Lower lobe of right lung (tissue), 2 donors: ENCODE measurements around the gene GLYR1. TPM values are rescaled to one million over a fixed set of nuclear protein-coding genes. Genes with fewer than 3 reads are reported as not detected.

Source experiments
- ATAC-seq, 2 donors: fragments of 200-7000 bp; cut with Tn5 transposase; one replicate each; pipeline ENCODE4 v1.9.1; 2020 to 2022; ENCODE audit warnings: mild to moderate bottlenecking in 2 of 2, moderate library complexity in 2 of 2
- DNase-seq: peaks from one replicate; pipeline ENCODE4 v3.0.0-alpha.2; 2020
- H3K27ac ChIP-seq: fragments of 200-600 bp; one replicate; pipeline ENCODE4 v1.8.0; 2022
- H3K27me3 ChIP-seq: fragments of 200-600 bp; one replicate; pipeline ENCODE4 v1.8.0; 2022; ENCODE audit warnings: low read depth
- H3K36me3 ChIP-seq: fragments of 200-600 bp; one replicate; pipeline ENCODE4 v1.8.0; 2022; ENCODE audit warnings: mild to moderate bottlenecking
- H3K4me1 ChIP-seq: fragments of 200-600 bp; one replicate; pipeline ENCODE4 v1.8.0; 2022
- H3K4me3 ChIP-seq: fragments of 200-600 bp; one replicate; pipeline ENCODE4 v1.8.0; 2022; ENCODE audit warnings: mild to moderate bottlenecking
- H3K9me3 ChIP-seq: fragments of 200-600 bp; one replicate; pipeline ENCODE4 v1.8.0; 2022
- intact Hi-C: fragments of 100-400 bp; cut with DNase I; formaldehyde crosslinking; loops from one replicate; pipeline ENCODE4 v1.11.0; 2022
- total RNA-seq: library from RNA; stranded (reverse); fragmentation: NEBNext Ultra II Directional; extraction: Animal tissue kit (Norgen Biotek cat#: 25700); gene quantifications from one replicate; pipeline ENCODE4 v1.2.1, GENCODE V29; 2021
- TF ChIP-seq, protein P1 (sequence below): fragments of 200-600 bp; IDR thresholded peaks from one replicate; pipeline ENCODE4 v1.8.0; 2022; ENCODE audit warnings: antibody characterized with exemption, mild to moderate bottlenecking
- donor health status: DM: no; HTN: yes; CAD: no; lungs with severe emphysema.

Gene GLYR1
- total RNA-seq, 1 donor from 2014 or later, result 89.3 TPM

- Histone ChIP-seq H3K4me1 (peaks cover 16% of the 10 kb centered on the region), H3K9me3 (no peaks in the 10 kb centered on the region), H3K27me3 (no peaks in the 10 kb centered on the region), H3K36me3 (peaks cover 57% of the 10 kb centered on the region), H3K4me3 (no peak overlapping the region), H3K27ac (no peak overlapping the region)
- no peak for ATAC-seq
- DNase-seq, result no peak
- intact Hi-C loops, result no loop called here
- TF ChIP-seq, protein P1, sequence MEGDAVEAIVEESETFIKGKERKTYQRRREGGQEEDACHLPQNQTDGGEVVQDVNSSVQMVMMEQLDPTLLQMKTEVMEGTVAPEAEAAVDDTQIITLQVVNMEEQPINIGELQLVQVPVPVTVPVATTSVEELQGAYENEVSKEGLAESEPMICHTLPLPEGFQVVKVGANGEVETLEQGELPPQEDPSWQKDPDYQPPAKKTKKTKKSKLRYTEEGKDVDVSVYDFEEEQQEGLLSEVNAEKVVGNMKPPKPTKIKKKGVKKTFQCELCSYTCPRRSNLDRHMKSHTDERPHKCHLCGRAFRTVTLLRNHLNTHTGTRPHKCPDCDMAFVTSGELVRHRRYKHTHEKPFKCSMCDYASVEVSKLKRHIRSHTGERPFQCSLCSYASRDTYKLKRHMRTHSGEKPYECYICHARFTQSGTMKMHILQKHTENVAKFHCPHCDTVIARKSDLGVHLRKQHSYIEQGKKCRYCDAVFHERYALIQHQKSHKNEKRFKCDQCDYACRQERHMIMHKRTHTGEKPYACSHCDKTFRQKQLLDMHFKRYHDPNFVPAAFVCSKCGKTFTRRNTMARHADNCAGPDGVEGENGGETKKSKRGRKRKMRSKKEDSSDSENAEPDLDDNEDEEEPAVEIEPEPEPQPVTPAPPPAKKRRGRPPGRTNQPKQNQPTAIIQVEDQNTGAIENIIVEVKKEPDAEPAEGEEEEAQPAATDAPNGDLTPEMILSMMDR, result no peak
These were observed 17.6 kb upstream of the GLYR1 start for GRCh38 chr16:4864728-4865127.

DNA sequence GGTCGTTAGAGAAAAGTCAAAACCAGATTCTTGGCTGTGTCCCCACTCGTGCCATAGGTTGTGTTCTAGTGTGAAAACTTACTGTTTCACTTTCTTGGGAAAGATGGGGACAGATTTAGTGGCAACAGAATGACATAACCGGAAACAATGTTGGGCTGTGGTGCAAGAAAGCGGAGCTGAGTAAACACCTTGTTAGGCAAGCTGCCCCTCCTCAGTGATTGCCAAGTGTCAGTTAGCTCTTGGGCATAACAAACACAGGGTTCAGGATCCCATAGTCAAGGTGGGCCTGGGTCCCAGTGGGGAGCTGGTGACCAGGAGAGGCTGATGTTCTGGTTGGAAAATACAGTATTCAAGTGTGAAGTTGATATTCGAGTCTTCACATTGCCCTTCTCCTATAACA is 15.6 kb upstream of the GLYR1 start:
- H3K4me3 ChIP-seq, result no peak overlapping the region

GRCh38 chr16:4860727-4861342 is 13.7 kb upstream of the GLYR1 start:
- Histone ChIP-seq H3K27me3 (no peaks in the 10 kb centered on the region), H3K4me1 (peaks cover 16% of the 10 kb centered on the region), H3K36me3 (peaks cover 87% of the 10 kb centered on the region), H3K27ac (no peak overlapping the region), H3K4me3 (no peak overlapping the region), H3K9me3 (no peaks in the 10 kb centered on the region)
- ATAC-seq (no peak), DNase-seq (no peak)
- TF ChIP-seq, protein P1, result no peak
- intact Hi-C loops, result no loop called here

More for the DNA sequence above, 15.6 kb upstream of the GLYR1 start:
- Histone ChIP-seq H3K36me3 (peaks cover 69% of the 10 kb centered on the region), H3K4me1 (peaks cover 16% of the 10 kb centered on the region), H3K9me3 (no peaks in the 10 kb centered on the region), H3K27me3 (no peaks in the 10 kb centered on the region), H3K27ac (peak overlapping the region; percentile 32)
- ATAC-seq (peak; percentile 68 to 79), DNase-seq (no peak)
- TF ChIP-seq, protein P1, result no peak
- intact Hi-C loops, result no loop called here

DNA sequence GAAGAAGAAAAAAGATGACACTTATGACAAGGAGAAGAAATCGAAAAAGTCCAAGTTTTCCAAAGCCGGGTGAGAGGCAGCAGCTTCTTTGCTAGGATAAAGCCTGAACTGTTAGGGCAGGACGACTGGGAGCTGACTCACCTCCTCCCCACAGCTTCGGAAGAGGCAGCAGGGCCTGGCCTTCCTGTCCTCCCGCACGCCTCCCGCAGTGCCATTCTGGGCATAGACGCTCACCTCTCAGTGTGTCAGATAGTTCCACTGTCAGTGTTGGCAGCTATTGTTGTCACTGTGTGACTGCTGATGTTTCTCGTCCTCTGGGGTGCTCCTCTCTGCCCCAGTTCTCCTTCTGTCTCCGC is 12.8 kb upstream of the GLYR1 start:
- no peaks in the 10 kb centered on the region for H3K9me3 ChIP-seq
- no peaks in the 10 kb centered on the region for H3K27me3 ChIP-seq
- ATAC-seq (no peak), DNase-seq (no peak)
- H3K27ac ChIP-seq, result peak overlapping the region; percentile 25
- TF ChIP-seq, protein P1, result no peak
- H3K36me3 ChIP-seq, result peaks cover 96% of the 10 kb centered on the region
- intact Hi-C loops, result no loop called here
- no peak overlapping the region for H3K4me3 ChIP-seq
- peaks cover 16% of the 10 kb centered on the region for H3K4me1 ChIP-seq

DNA sequence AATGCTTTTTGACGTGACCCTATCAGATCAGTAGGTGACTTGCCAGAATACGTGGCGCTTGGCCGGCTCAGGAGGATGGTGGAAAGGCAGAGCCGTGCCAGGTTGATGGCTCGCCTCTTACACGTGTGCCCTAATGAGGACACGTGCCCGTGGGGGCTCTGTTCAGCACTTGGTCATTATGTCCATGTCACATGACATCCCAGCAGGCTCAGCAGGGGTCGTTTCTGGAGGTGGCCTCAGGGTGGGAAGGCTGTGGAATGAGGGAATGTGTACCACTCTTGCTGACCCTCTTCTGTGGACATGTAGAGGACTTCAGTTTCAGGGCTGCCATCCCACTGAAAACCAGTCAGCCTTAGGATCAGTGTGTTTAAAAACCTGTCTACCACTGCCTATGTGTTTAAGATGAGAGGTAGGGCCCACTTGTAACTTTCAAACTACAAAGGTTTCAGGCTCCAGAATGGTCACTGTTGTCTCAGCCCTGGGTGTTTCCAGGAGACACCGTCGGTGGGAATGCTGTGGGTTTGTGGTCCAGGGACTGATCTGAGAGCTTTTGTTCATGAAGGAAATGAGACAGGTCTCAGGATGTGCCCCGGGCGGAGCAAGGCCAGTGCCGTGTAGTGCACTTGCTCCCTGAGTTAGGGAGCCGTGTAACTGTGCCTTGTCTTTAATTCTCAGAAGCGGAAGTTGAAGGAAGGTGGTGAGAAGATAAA is 12.3 kb upstream of the GLYR1 start:
- Histone ChIP-seq H3K27ac (no peak overlapping the region), H3K4me3 (no peak overlapping the region), H3K27me3 (no peaks in the 10 kb centered on the region), H3K9me3 (no peaks in the 10 kb centered on the region), H3K4me1 (peaks cover 12% of the 10 kb centered on the region), H3K36me3 (peaks cover 98% of the 10 kb centered on the region)
- TF ChIP-seq, protein P1, result no peak
- intact Hi-C loops, result no loop called here
- DNase-seq, result no peak
- no peak for ATAC-seq
